Activated CD4-positive, alpha-beta T cell treated with anti-CD3 and anti-CD28 coated beads for 24 hours (primary cell): ENCODE measurements around the gene SH3BP2.
A peak's percentile ranks its signal among the peaks of the same experiment; 100 is the strongest.
"Not testable (repeated sequence)": the region's sequence is repeated elsewhere in the genome, so short reads cannot be mapped to it uniquely, and the experiment has no call there.

Experiments used
- DNase-seq, 2 donors: peaks; one replicate each; pipeline ENCODE4 v3.0.0-alpha.2; 2020; ENCODE audit warnings: low read depth in 2 of 2

The SH3BP2 gene

GRCh38 chr4:2762486-2763370 is 30.2 kb upstream of the SH3BP2 start:
- DNase-seq = not testable (repeated sequence)

- DNase-seq = no peak
These were observed 29.3 kb upstream of the SH3BP2 start for GRCh38 chr4:2763511-2763967.

GRCh38 chr4:2765832-2766526 is 26.9 kb upstream of the SH3BP2 start:
- DNase-seq = no peak

- DNase-seq = no peak
These were observed 25.7 kb upstream of the SH3BP2 start for GRCh38 chr4:2767046-2767704.

- no peak for DNase-seq
These were observed 25.2 kb upstream of the SH3BP2 start for GRCh38 chr4:2767705-2768074.

- no peak for DNase-seq
These were observed 24.8 kb upstream of the SH3BP2 start for GRCh38 chr4:2768124-2768523.

- DNase-seq = no peak
These were observed 24.0 kb upstream of the SH3BP2 start for GRCh38 chr4:2768921-2769336.

GRCh38 chr4:2771264-2771663 is 21.6 kb upstream of the SH3BP2 start:
- no peak for DNase-seq

GRCh38 chr4:2780643-2781042 is 12.2 kb upstream of the SH3BP2 start:
- DNase-seq = not testable (repeated sequence)

GRCh38 chr4:2781911-2782310 is 11.0 kb upstream of the SH3BP2 start:
- no peak for DNase-seq

GRCh38 chr4:2783790-2784189 is 9.1 kb upstream of the SH3BP2 start:
- DNase-seq = no peak

- no peak for DNase-seq
These were observed 7.3 kb upstream of the SH3BP2 start for GRCh38 chr4:2785613-2786012.

GRCh38 chr4:2786152-2786671 is 6.7 kb upstream of the SH3BP2 start:
- DNase-seq = peak; percentile 57 to 60

- no peak for DNase-seq
These were observed 6.1 kb upstream of the SH3BP2 start for GRCh38 chr4:2786794-2787229.

- no peak for DNase-seq
These were observed 5.4 kb upstream of the SH3BP2 start for GRCh38 chr4:2787230-2788100.

GRCh38 chr4:2788101-2788500 is 4.8 kb upstream of the SH3BP2 start:
- DNase-seq = no peak

- no peak for DNase-seq
These were observed 4.3 kb upstream of the SH3BP2 start for GRCh38 chr4:2788532-2789103.

- DNase-seq = no peak
These were observed 3.5 kb upstream of the SH3BP2 start for GRCh38 chr4:2789351-2789750.

GRCh38 chr4:2789793-2790582 is 2.9 kb upstream of the SH3BP2 start:
- no peak for DNase-seq
